ENCODE data around the gene AIG1.
"Not testable (repeated sequence)": the region's sequence is repeated elsewhere in the genome, so short reads cannot be mapped to it uniquely, and the experiment has no call there.

AIG1 gene

GRCh38 chr6:143293523-143293922 lies 232.8 kb downstream of the AIG1 start:
- no peak for DNase-seq

GRCh38 chr6:143294265-143294860 lies 233.7 kb downstream of the AIG1 start:
- no peak for DNase-seq

- no peak for DNase-seq
Observed at GRCh38 chr6:143295932-143296331, 235.2 kb downstream of the AIG1 start.

GRCh38 chr6:143298071-143298470 lies 237.4 kb downstream of the AIG1 start:
- no peak for DNase-seq

GRCh38 chr6:143299253-143300166 lies 238.8 kb downstream of the AIG1 start:
- no peak for DNase-seq

GRCh38 chr6:143301188-143301587 lies 240.5 kb downstream of the AIG1 start:
- no peak for DNase-seq

- DNase-seq = not testable (repeated sequence)
Observed at GRCh38 chr6:143307760-143308159, 247.1 kb downstream of the AIG1 start.

- DNase-seq = no peak
Observed at GRCh38 chr6:143313163-143313562, 252.5 kb downstream of the AIG1 start.

- no peak for DNase-seq
Observed at GRCh38 chr6:143321491-143322086, 260.9 kb downstream of the AIG1 start.

GRCh38 chr6:143322386-143322785 lies 261.7 kb downstream of the AIG1 start:
- DNase-seq = no peak

GRCh38 chr6:143323729-143324470 lies 263.2 kb downstream of the AIG1 start:
- DNase-seq = no peak

- DNase-seq = no peak
Observed at GRCh38 chr6:143325379-143326140, 264.9 kb downstream of the AIG1 start.

GRCh38 chr6:143328876-143329275 lies 268.2 kb downstream of the AIG1 start:
- no peak for DNase-seq

- no peak for DNase-seq
Observed at GRCh38 chr6:143329323-143329722, 268.6 kb downstream of the AIG1 start.

- no peak for DNase-seq
Observed at GRCh38 chr6:143331362-143331761, 270.7 kb downstream of the AIG1 start.

GRCh38 chr6:143332153-143332845 lies 271.6 kb downstream of the AIG1 start:
- DNase-seq = no peak

GRCh38 chr6:143333081-143333480 lies 272.4 kb downstream of the AIG1 start:
- no peak for DNase-seq

- no peak for DNase-seq
Observed at GRCh38 chr6:143333749-143334520, 273.2 kb downstream of the AIG1 start.

GRCh38 chr6:143335865-143336264 lies 275.2 kb downstream of the AIG1 start:
- DNase-seq = no peak

GRCh38 chr6:143336446-143337152 lies 275.9 kb downstream of the AIG1 start:
- no peak for DNase-seq
